Left lung (tissue), 10 donors: ENCODE data around the gene WDR46. TPM values are rescaled to one million over a fixed set of nuclear protein-coding genes. Genes with fewer than 3 reads are reported as not detected.
A peak's percentile ranks its signal among the peaks of the same experiment; 100 is the strongest.

Source experiments
- ATAC-seq: fragments of 200-7000 bp; cut with Tn5 transposase; one replicate; pipeline ENCODE4 v1.9.1; 2020; ENCODE audit warnings: moderate library complexity
- DNase-seq, 4 donors: peaks; one replicate each; pipeline ENCODE4 v3.0.0-alpha.2; 2013 to 2020
- H3K27ac ChIP-seq, 2 donors: fragments of 200-600 bp; sonication (generic) in 1 of 2; one replicate each; pipeline versions ENCODE4 v1.5.0 to v1.8.0; 2020 to 2021
- H3K27me3 ChIP-seq, 2 donors: fragments of 200-600 bp; sonication (generic) in 1 of 2; one replicate each; pipeline versions ENCODE4 v1.5.0 to v1.8.0; 2020 to 2021
- H3K36me3 ChIP-seq, 2 donors: fragments of 200-600 bp; sonication (generic) in 1 of 2; one replicate each; pipeline versions ENCODE4 v1.5.0 to v1.8.0; 2020 to 2021
- H3K4me1 ChIP-seq, 2 donors: fragments of 200-600 bp; one replicate each; pipeline ENCODE4 v1.8.0; 2021
- H3K4me3 ChIP-seq, 2 donors: fragments of 200-600 bp; sonication (generic) in 1 of 2; one replicate each; pipeline versions ENCODE4 v1.5.0 to v1.8.0; 2020 to 2021; ENCODE audit warnings: mild to moderate bottlenecking in 1 of 2
- H3K9me3 ChIP-seq, 2 donors: fragments of 200-600 bp; sonication (generic) in 1 of 2; one replicate each; pipeline versions ENCODE4 v1.5.0 to v1.8.0; 2020 to 2021
- CTCF ChIP-seq, 2 donors: fragments of 200-600 bp; sonication (generic) in 1 of 2; IDR thresholded peaks; one replicate each; pipeline versions ENCODE4 v1.5.0 to v1.8.0; 2021; ENCODE audit warnings: antibody characterized with exemption in 2 of 2
- intact Hi-C, 2 donors: fragments of 100-400 bp; cut with DNase I; formaldehyde crosslinking; loops; one replicate each; pipeline versions ENCODE4 v1.11.2 to v1.14.2; 2022
- polyA plus RNA-seq, 6 donors: library from polyadenylated mRNA; unstranded; fragments of 120-200 nt; gene quantifications; one replicate each; pipeline ENCODE4 v1.2.1, GENCODE V29; 2013; ENCODE audit not compliant: insufficient read length in 6 of 6
- total RNA-seq, 2 donors: library from RNA; stranded (reverse); fragmentation: NEBNext Ultra II Directional; extraction: Animal tissue kit (Norgen Biotek cat#: 25700); gene quantifications; one replicate each; pipeline ENCODE4 v1.2.1, GENCODE V29; 2021
- donor health status: DM: no; HTN: yes; CAD: no.
- donor health status: DM: no; HTN: no; CAD: no.

The WDR46 gene
- total and polyA plus RNA-seq, 8 donors: 26.6 to 89.8 (median 64.2) TPM

GRCh38 chr6:33333666-33334065 lies 44.6 kb upstream of the WDR46 start:
- H3K4me1 ChIP-seq: no peaks in the 10 kb centered on the region
- no peaks in the 10 kb centered on the region for H3K36me3 ChIP-seq
- intact Hi-C loops: no loop called here
- no peak for TF ChIP-seq CTCF (IDR thresholded peaks at IDR 0.05)
- ATAC-seq: no peak
- no peaks in the 10 kb centered on the region for H3K9me3 ChIP-seq
- no peak overlapping the region for H3K27ac ChIP-seq
- no peak for DNase-seq
- no peak overlapping the region for H3K4me3 ChIP-seq
- H3K27me3 ChIP-seq: no peaks in the 10 kb centered on the region

- intact Hi-C loops: no loop called here
- Histone ChIP-seq H3K4me3 (no peak overlapping the region), H3K27me3 (no peaks in the 10 kb centered on the region), H3K27ac (no peak overlapping the region), H3K4me1 (no peaks in the 10 kb centered on the region), H3K36me3 (no peaks in the 10 kb centered on the region), H3K9me3 (no peaks in the 10 kb centered on the region)
- DNase-seq (no peak), ATAC-seq (no peak)
- no peak for TF ChIP-seq CTCF (IDR thresholded peaks at IDR 0.05)
Observed at GRCh38 chr6:33330736-33331135, 41.7 kb upstream of the WDR46 start.

GRCh38 chr6:33329058-33329457 lies 40.0 kb upstream of the WDR46 start:
- no peaks in the 10 kb centered on the region for H3K36me3 ChIP-seq
- peaks cover under 1 to 5% of the 10 kb centered on the region in 2 donors for H3K4me1 ChIP-seq
- ATAC-seq: no peak
- no peak for TF ChIP-seq CTCF (IDR thresholded peaks at IDR 0.05)
- H3K9me3 ChIP-seq: no peaks in the 10 kb centered on the region
- DNase-seq: no peak
- H3K27ac ChIP-seq: no peak overlapping the region
- no peak overlapping the region for H3K4me3 ChIP-seq
- no peaks in the 10 kb centered on the region for H3K27me3 ChIP-seq
- intact Hi-C loops: no loop called here

GRCh38 chr6:33324125-33324524 lies 35.1 kb upstream of the WDR46 start:
- H3K27ac ChIP-seq: peak overlapping the region; percentile 78 to 87
- ATAC-seq (no peak), DNase-seq (no peak)
- peaks cover 0 to 23% of the 10 kb centered on the region in 2 donors for H3K36me3 ChIP-seq
- peak overlapping the region; percentile 73 to 74 for H3K4me3 ChIP-seq
- peaks cover 16 to 43% of the 10 kb centered on the region in 2 donors for H3K4me1 ChIP-seq
- intact Hi-C loops: no loop called here
- no peak for TF ChIP-seq CTCF (IDR thresholded peaks at IDR 0.05)
- H3K27me3 ChIP-seq: no peaks in the 10 kb centered on the region
- H3K9me3 ChIP-seq: no peaks in the 10 kb centered on the region

- H3K27me3 ChIP-seq: no peaks in the 10 kb centered on the region
- intact Hi-C loops: no loop called here
- TF ChIP-seq CTCF (IDR thresholded peaks at IDR 0.05): no peak
- ATAC-seq (no peak), DNase-seq (no peak)
- peaks cover 17 to 49% of the 10 kb centered on the region in 2 donors for H3K4me1 ChIP-seq
- peak overlapping the region; percentile 78 to 87 for H3K27ac ChIP-seq
- no peaks in the 10 kb centered on the region for H3K9me3 ChIP-seq
- H3K36me3 ChIP-seq: peaks cover 0 to 28% of the 10 kb centered on the region in 2 donors
- peak overlapping the region; percentile 73 to 74 for H3K4me3 ChIP-seq
Observed at GRCh38 chr6:33323623-33323948, 34.5 kb upstream of the WDR46 start.
